Urinary bladder (tissue), 4 donors: Measurements from ENCODE around the gene TEC. TPM values are rescaled to one million over a fixed set of nuclear protein-coding genes. Genes with fewer than 3 reads are reported as not detected.

Experiments
- DNase-seq: peaks from one replicate; pipeline ENCODE4 v3.0.0-alpha.2; 2015; ENCODE audit errors: extremely low spot score
- H3K27ac ChIP-seq: one replicate; pipeline ENCODE4 v1.5.1; 2013; ENCODE audit warnings: low read depth, mild to moderate bottlenecking, moderate library complexity
- H3K36me3 ChIP-seq: one replicate; pipeline ENCODE4 v1.6.1; 2013; ENCODE audit warnings: mild to moderate bottlenecking, moderate library complexity; ENCODE audit not compliant: insufficient read depth
- H3K4me1 ChIP-seq: one replicate; pipeline ENCODE4 v1.6.1; 2013; ENCODE audit warnings: mild to moderate bottlenecking, moderate library complexity; ENCODE audit not compliant: insufficient read depth
- H3K4me3 ChIP-seq: one replicate; pipeline ENCODE4 v1.5.1; 2013; ENCODE audit warnings: low read depth, low read length
- WGBS: extraction: QIAGEN DNeasy Blood & Tissue Kit; methylation state at CpG from one replicate; pipeline ENCODE4 v1.1.7; 2013; 5-methylcytosine and 5-hydroxymethylcytosine counted together
- polyA plus RNA-seq: library from polyadenylated mRNA; stranded (reverse); fragments of 200-250 nt; gene quantifications from one replicate; pipeline ENCODE4 v1.2.3, GENCODE V29; 2013
- total RNA-seq: library from RNA; depleted of rRNA; stranded (reverse); fragments of >200 nt; gene quantifications from one replicate; pipeline ENCODE4 v1.2.3, GENCODE V29; 2014
- donor health status: healthy with polysubstance abuse.
- donor health status: healthy.

The TEC gene
- total and polyA plus RNA-seq, 2 donors, result 0.67 to 2.6 TPM

- Histone ChIP-seq H3K4me1 (no peaks in the 10 kb centered on the region), H3K27ac (no peak overlapping the region), H3K4me3 (no peak overlapping the region), H3K36me3 (no peaks in the 10 kb centered on the region)
- DNase-seq, result no peak
- 89% methylated on average over 1 of the region's 1 CpG for WGBS
These were observed 9.9 kb downstream of the TEC start for GRCh38 chr4:48259748-48260147.

- WGBS, result 87% methylated on average over 3 of the region's 3 CpGs
These were observed 10.7 kb downstream of the TEC start for GRCh38 chr4:48258845-48259397.

GRCh38 chr4:48255959-48256342 is 13.7 kb downstream of the TEC start:
- no peaks in the 10 kb centered on the region for H3K36me3 ChIP-seq
- H3K27ac ChIP-seq, result no peak overlapping the region
- no peaks in the 10 kb centered on the region for H3K4me1 ChIP-seq
- 89% methylated on average over 4 of the region's 4 CpGs for WGBS
- DNase-seq, result no peak
- no peak overlapping the region for H3K4me3 ChIP-seq

More at GRCh38 chr4:48258845-48259397, 10.7 kb downstream of the TEC start:
- H3K4me3 ChIP-seq, result no peak overlapping the region
- no peaks in the 10 kb centered on the region for H3K36me3 ChIP-seq
- no peaks in the 10 kb centered on the region for H3K4me1 ChIP-seq
- H3K27ac ChIP-seq, result no peak overlapping the region
- no peak for DNase-seq

GRCh38 chr4:48255072-48255958 is 14.3 kb downstream of the TEC start:
- WGBS, result 88% methylated on average over 6 of the region's 6 CpGs
- Histone ChIP-seq H3K4me3 (no peak overlapping the region), H3K4me1 (no peaks in the 10 kb centered on the region), H3K36me3 (no peaks in the 10 kb centered on the region), H3K27ac (no peak overlapping the region)
- DNase-seq, result no peak

- no peak for DNase-seq
These were observed 15.1 kb downstream of the TEC start for GRCh38 chr4:48254381-48255071.

GRCh38 chr4:48252313-48252712 is 17.3 kb downstream of the TEC start:
- Histone ChIP-seq H3K4me1 (no peaks in the 10 kb centered on the region), H3K27ac (no peak overlapping the region), H3K4me3 (no peak overlapping the region), H3K36me3 (no peaks in the 10 kb centered on the region)
- no peak for DNase-seq

More at GRCh38 chr4:48254381-48255071, 15.1 kb downstream of the TEC start:
- H3K4me1 ChIP-seq, result no peaks in the 10 kb centered on the region
- 69% methylated on average over 6 of the region's 6 CpGs for WGBS
- no peak overlapping the region for H3K27ac ChIP-seq
- no peaks in the 10 kb centered on the region for H3K36me3 ChIP-seq
- H3K4me3 ChIP-seq, result no peak overlapping the region

GRCh38 chr4:48250980-48251379 is 18.7 kb downstream of the TEC start:
- DNase-seq, result no peak
- Histone ChIP-seq H3K4me1 (no peaks in the 10 kb centered on the region), H3K27ac (no peak overlapping the region), H3K4me3 (no peak overlapping the region), H3K36me3 (no peaks in the 10 kb centered on the region)
- WGBS, result 94% methylated on average over 2 of the region's 2 CpGs

- H3K36me3 ChIP-seq, result no peaks in the 10 kb centered on the region
- H3K27ac ChIP-seq, result no peak overlapping the region
- no peak overlapping the region for H3K4me3 ChIP-seq
- WGBS, result 93% methylated on average over 4 of the region's 4 CpGs
- no peaks in the 10 kb centered on the region for H3K4me1 ChIP-seq
- DNase-seq, result no peak
These were observed 19.3 kb downstream of the TEC start for GRCh38 chr4:48250343-48250742.

GRCh38 chr4:48249378-48249777 is 20.3 kb downstream of the TEC start:
- 21% methylated on average over 1 of the region's 1 CpG for WGBS
- Histone ChIP-seq H3K27ac (no peak overlapping the region), H3K36me3 (no peaks in the 10 kb centered on the region), H3K4me1 (no peaks in the 10 kb centered on the region), H3K4me3 (no peak overlapping the region)
- DNase-seq, result no peak

GRCh38 chr4:48248559-48248953 is 21.1 kb downstream of the TEC start:
- Histone ChIP-seq H3K36me3 (no peaks in the 10 kb centered on the region), H3K4me3 (no peak overlapping the region), H3K27ac (no peak overlapping the region), H3K4me1 (no peaks in the 10 kb centered on the region)
- WGBS, result 81% methylated on average over 1 of the region's 1 CpG
- DNase-seq, result no peak

- WGBS, result 85% methylated on average over 5 of the region's 5 CpGs
These were observed 21.6 kb downstream of the TEC start for GRCh38 chr4:48247878-48248558.

GRCh38 chr4:48247142-48247877 is 22.3 kb downstream of the TEC start:
- H3K27ac ChIP-seq, result no peak overlapping the region
- no peaks in the 10 kb centered on the region for H3K4me1 ChIP-seq
- WGBS, result 57% methylated on average over 7 of the region's 7 CpGs
- no peak overlapping the region for H3K4me3 ChIP-seq
- no peak for DNase-seq
- H3K36me3 ChIP-seq, result no peaks in the 10 kb centered on the region

More at GRCh38 chr4:48247878-48248558, 21.6 kb downstream of the TEC start:
- Histone ChIP-seq H3K27ac (no peak overlapping the region), H3K36me3 (no peaks in the 10 kb centered on the region), H3K4me3 (no peak overlapping the region), H3K4me1 (no peaks in the 10 kb centered on the region)
- no peak for DNase-seq

GRCh38 chr4:48244665-48245064 is 25.0 kb downstream of the TEC start:
- Histone ChIP-seq H3K4me3 (no peak overlapping the region), H3K27ac (no peak overlapping the region), H3K36me3 (no peaks in the 10 kb centered on the region), H3K4me1 (no peaks in the 10 kb centered on the region)
- no peak for DNase-seq
- WGBS, result 96% methylated on average over 4 of the region's 4 CpGs
